Stimulated activated CD8-positive, alpha-beta memory T cell treated with anti-CD3 and anti-CD28 coated beads, Interleukin-15, amount 100 ng/mL, for 1 hour (primary cell): Measurements from ENCODE around the gene GOLGA6D.
"Not testable (repeated sequence)": the region's sequence is repeated elsewhere in the genome, so short reads cannot be mapped to it uniquely, and the experiment has no call there.

Experiments
- DNase-seq: peaks from one replicate; pipeline ENCODE4 v3.0.0-alpha.2; 2020; ENCODE audit warnings: low read depth

The GOLGA6D gene

GRCh38 chr15:75278497-75278896 lies 4.1 kb upstream of the GOLGA6D start:
- not testable (repeated sequence) for DNase-seq

DNA sequence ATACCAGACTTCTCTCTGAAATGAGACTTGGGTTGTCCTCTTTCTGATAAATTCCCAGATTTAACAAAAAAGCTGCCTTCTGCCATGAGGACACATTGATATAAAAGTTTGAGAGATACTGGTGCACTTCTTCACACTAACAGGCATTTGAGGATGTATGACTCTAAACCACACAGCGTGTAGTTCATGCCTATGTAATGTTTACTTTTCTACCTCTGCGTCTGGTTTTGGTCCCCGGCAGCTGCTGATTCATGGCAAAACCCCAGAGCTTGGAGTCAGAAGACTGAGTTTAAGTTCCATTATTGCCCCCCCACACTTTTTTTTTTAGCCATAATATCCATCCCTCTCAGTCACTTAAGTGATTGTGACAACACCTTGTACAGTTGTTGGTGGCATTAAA lies 1.5 kb downstream of the GOLGA6D start:
- not testable (repeated sequence) for DNase-seq

DNA sequence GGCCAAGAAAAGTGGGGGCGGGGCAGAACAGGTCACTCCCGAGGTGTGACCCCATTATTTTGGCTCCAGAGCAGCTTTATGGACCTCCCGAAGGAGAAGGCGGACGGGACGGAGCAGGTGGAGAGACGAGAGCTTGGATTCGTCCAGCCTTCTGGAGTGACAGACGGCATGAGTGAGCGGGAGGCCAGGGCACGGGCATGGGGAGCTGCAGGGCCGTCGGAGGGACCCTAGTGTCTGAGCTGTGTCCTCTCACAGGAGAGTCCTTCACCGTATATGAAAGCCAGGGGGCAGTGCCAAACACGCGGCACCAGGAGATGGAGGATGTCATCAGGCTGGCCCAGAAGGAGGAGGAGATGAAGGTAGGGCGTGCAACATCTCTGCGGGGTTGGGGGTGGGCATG lies 11.0 kb downstream of the GOLGA6D start:
- not testable (repeated sequence) for DNase-seq

DNA sequence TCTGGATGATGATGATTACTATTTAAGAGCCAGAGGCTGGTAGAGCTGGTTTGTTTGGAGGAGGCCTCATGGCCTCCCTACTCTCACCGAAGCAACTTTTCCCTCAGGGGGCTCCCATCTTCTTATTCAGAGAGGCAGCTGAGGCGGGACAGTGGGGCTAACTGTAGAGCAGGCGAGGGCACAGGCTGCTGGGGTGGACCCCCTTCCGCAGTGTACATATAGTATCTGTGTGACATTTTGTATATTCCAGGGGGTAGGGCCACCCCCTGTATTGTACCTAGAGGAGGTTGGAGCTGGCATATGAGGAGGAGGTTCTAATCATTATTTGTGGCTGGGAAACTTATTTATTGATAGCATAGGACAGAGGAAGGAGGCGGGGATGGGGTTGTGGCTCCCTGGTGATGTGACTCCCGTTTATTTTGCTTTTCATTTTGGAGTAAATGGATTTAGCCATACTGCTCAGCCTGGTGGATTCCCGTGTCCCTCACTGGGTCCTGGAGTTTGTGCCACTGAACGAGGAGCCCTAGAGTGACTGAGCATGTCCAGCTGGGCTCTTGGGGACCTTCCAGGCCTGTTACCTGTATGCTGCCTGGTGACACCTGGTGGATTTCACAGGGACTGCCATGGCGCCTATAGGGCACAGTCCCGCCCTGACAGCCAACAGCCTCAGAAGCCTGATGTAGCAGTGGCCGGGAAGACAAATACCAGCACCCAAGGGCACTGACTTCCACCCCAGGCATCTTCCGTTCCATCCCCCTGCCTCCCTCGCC lies 16.1 kb downstream of the GOLGA6D start:
- not testable (repeated sequence) for DNase-seq

GRCh38 chr15:75299311-75299688 lies 16.7 kb downstream of the GOLGA6D start:
- peak; percentile 33 for DNase-seq

- DNase-seq, result not testable (repeated sequence)
Measured at GRCh38 chr15:75300026-75300425, 17.4 kb downstream of the GOLGA6D start.

DNA sequence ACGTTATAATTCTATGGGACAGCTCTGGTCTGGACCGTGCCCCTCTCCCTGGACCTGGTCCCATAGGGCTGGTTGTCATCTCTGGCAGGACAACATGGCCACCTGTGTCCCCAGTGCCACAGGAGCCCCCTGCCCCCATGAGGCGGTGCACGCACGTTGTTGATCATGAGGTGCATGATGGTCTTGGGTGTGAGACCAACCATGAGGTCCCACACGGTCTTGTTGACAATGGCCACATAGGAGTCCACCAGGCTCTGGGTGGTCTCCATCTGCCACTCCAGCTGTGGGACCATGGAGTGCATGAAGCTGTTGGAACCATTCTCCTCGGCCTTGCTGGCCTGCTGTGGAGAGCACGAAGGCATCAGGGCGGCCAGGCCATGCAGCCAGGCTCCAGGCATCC lies 19.7 kb downstream of the GOLGA6D start:
- no peak for DNase-seq

DNA sequence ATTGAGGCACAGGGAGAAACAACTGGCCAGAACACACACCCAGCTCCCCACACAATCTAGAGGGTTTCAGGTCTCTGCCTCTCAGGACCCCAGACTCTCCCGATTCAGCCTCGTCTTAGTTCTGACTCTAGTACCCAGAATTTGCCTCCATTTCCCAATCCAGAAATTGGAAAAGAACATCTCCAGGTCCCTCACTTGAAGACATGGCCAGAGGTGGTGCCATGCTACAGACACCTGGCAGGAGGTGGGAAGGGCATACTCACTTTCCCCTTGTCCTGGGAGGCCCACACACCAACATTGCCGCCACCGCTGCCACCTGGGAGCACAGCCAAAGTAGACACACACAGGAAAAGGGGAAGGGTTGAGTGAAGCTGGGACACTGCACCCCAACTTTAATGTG lies 20.1 kb downstream of the GOLGA6D start:
- DNase-seq, result not testable (repeated sequence)

GRCh38 chr15:75306188-75306587 lies 23.6 kb downstream of the GOLGA6D start:
- no peak for DNase-seq

DNA sequence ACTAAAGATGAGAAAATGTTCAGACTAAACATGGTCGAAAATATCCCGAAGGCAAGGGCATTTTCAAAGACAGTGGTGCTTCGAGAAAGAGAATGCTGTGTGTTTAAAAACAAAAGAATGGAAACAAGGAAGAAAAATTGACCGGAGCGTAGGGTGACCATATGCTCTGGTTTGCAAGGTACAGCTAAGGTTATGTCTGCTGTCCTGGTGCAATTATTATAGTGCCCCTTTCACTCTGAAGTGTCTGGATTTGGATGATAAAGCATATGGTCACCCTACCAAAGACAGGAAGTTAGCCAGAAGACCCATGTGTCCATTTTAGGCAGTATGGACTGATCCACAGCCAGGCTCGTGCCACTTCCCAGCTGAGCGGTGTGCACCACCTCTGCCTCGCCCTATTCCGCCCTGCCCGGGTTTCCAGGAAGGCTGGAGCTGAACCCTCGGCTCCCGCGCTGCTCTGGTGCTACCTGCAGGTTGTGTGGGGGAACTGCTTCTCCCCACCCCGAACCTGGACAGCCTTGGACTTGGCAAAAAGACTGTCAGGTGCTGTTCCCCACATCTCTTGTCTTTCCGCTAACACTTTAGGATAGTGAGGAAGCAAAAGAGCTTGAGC lies 25.2 kb downstream of the GOLGA6D start:
- no peak for DNase-seq

DNA sequence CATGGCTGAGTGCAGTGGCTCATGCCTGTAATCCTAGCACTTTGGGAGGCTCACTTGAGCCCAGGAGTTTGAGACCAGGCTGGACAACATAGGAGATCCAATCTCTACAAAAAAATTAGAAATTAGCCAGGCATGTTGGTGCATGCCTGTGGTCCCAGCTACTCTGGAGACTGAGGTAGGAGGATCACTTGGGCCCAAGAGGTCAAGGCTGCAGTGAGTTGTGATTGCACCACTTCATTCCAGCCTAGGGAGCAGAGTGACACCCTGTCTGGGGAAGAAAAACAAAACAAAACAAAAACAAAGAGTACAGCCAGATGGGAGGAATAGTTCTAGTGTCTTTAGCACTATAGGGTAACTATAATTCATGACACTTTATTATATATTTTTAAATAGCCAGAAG lies 27.1 kb downstream of the GOLGA6D start:
- no peak for DNase-seq

DNA sequence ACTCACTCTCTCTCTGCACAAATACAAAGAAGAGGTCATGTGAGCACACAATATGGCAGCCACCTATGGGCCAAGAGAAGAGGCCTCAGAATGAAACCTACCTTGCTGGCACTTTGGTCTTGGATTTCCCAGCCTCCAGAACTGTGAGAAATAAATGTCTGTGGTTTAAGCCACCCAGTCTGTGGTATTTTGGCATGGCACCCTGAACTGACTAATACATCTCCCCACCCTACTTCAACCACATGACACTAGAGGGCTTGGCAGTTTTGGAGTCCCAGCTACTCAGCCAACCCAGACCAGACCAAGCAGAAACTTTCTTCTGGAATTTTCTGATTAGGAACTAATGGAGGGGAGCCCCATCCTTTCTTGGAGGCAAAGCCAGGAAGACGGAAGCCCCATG lies 29.9 kb downstream of the GOLGA6D start:
- not testable (repeated sequence) for DNase-seq

- DNase-seq, result no peak
Measured at GRCh38 chr15:75313116-75313845, 30.6 kb downstream of the GOLGA6D start.

DNA sequence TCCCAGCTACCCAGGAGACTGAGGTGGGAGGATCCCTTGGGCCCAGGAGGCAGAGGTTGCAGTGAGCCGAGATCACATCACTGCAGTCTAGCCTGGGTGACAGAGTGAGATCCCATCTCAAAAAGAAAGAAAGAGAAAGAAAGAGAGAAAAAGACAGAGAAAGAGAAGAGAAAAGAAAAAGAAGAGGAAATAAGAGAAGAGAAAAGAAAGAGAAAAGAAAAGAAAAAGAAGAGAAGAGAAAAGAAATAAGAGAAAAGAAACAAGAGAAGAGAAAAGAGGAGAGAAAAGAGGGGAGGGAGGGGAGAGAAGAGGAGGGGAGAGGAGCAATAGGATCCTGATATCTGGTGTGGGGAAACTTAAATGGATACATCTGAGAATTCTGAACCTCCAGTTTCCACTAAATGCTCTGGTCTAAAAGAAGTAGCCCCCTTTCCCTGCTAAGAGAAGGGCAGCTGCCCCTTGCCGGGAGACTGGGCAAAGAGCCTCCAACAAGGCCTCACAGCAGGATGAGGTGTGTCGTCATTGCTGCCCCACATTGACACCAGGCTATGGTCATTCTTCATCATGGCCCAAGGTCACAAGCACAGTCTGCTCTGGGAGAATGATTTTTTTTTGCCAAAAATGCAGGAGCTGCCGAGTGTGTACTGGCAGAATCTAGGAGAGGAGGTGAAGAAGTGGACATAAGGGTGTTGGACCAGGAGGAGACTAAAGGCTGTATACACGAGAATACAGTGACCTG lies 32.1 kb downstream of the GOLGA6D start:
- no peak for DNase-seq

DNA sequence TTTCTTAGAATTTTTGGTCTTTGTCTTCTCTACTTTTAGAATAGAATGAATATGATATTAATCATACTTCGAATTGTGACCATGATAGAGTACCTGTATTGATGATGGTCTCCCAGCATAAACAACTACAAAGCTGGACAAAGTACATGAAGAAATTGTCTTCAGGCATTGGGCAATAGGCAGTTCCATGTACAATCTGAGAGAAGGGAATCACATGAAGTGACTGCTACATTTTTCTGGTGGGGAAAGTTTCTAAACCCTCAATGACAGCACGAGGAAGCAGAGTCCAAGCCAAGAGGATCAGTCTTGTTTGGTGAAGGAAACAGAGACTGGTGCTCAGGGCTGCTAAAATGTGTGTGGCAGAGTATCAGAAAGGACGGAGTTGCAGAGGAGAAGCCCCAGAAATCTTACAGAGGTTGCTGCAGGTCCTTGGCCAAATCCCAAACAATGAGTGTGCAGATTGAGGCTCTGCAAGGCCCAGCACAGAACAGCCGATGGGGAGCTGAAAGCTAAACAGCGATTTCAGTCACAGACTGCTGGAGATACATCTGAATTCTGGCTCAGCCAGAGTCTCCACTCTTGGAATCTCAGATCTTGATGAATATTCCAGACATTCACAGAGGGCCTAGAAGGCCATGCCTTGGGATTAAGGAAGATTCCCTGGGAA lies 36.7 kb downstream of the GOLGA6D start:
- DNase-seq, result not testable (repeated sequence)

- no peak for DNase-seq
Measured at GRCh38 chr15:75321711-75322110, 39.1 kb downstream of the GOLGA6D start.

DNA sequence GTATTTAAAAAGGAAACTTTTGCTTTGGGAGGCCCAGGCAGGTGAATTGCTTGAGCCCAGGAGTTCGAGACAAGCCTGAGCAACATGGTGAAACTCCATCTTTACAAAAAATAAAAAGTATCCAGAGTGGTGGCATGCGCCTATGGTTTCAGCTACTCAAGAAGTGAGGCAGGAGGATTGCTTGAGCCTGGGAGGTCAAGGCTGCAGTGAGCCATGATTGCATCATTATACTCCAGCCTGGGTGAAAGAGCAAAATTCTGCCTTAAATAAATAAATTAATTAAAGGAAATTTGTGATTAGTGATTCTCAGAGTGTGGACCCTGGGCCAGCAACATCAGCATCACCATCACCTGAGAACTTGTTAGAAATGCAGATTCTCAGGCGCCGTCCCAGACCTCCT lies 43.3 kb downstream of the GOLGA6D start:
- no peak for DNase-seq

- DNase-seq, result no peak
Measured at GRCh38 chr15:75327005-75327404, 44.4 kb downstream of the GOLGA6D start.

- DNase-seq, result no peak
Measured at GRCh38 chr15:75327491-75327890, 44.9 kb downstream of the GOLGA6D start.

- no peak for DNase-seq
Measured at GRCh38 chr15:75328493-75329314, 46.1 kb downstream of the GOLGA6D start.

GRCh38 chr15:75329571-75329970 lies 46.9 kb downstream of the GOLGA6D start:
- DNase-seq, result no peak
